Suprapubic skin (tissue), 4 donors: Measurements from ENCODE around the gene SYT2. TPM values are rescaled to one million over a fixed set of nuclear protein-coding genes. Genes with fewer than 3 reads are reported as not detected.
"Not testable (repeated sequence)": the region's sequence is repeated elsewhere in the genome, so short reads cannot be mapped to it uniquely, and the experiment has no call there.

Experiments
- DNase-seq, 2 donors: peaks; one replicate each; pipeline ENCODE4 v3.0.0-alpha.2; 2019; ENCODE audit warnings: low spot score in 2 of 2
- H3K27ac ChIP-seq: fragments of 200-600 bp; sonication (generic); one replicate; pipeline ENCODE4 v1.5.1; 2019
- H3K27me3 ChIP-seq: fragments of 200-600 bp; sonication (generic); one replicate; pipeline ENCODE4 v1.5.1; 2019
- H3K36me3 ChIP-seq: fragments of 200-600 bp; sonication (generic); one replicate; pipeline ENCODE4 v1.5.1; 2019
- H3K4me1 ChIP-seq: fragments of 200-600 bp; sonication (generic); one replicate; pipeline ENCODE4 v1.5.1; 2019
- H3K4me3 ChIP-seq: fragments of 200-600 bp; sonication (generic); one replicate; pipeline ENCODE4 v1.5.1; 2019; ENCODE audit warnings: mild to moderate bottlenecking
- H3K9me3 ChIP-seq: fragments of 200-600 bp; sonication (generic); one replicate; pipeline ENCODE4 v1.5.1; 2019
- EP300 ChIP-seq: sonication (generic); formaldehyde crosslinking; IDR thresholded peaks from one replicate; pipeline ENCODE4 v1.6.1; 2017; ENCODE audit warnings: antibody characterized with exemption
- POLR2A ChIP-seq, 2 donors: fragments of 450-650 bp; IDR thresholded peaks; one replicate each; pipeline ENCODE4 v1.6.1; 2017; ENCODE audit warnings: antibody characterized with exemption in 2 of 2, mild to moderate bottlenecking in 2 of 2, moderate library complexity in 2 of 2
- POLR2AphosphoS5 ChIP-seq, 3 donors: sonication (generic); formaldehyde crosslinking; IDR thresholded peaks; one replicate each; pipeline ENCODE4 v1.6.1; 2017; ENCODE audit warnings: antibody characterized with exemption in 3 of 3
- WGBS: methylation state at CpG from one replicate; pipeline ENCODE4 v1.1.5; 2018; 5-methylcytosine and 5-hydroxymethylcytosine counted together
- total RNA-seq, 4 donors: library from RNA; depleted of rRNA; stranded (reverse); fragments of >200 nt; gene quantifications; one replicate each; pipeline ENCODE4 v1.1.0, GENCODE V29; 2016
- TF ChIP-seq, protein P1 (sequence below), 2 donors: fragments of 200-600 bp in 1 of 2; fragments of 450-650 bp in 1 of 2; sonication (generic) in 1 of 2; IDR thresholded peaks; one replicate each; pipeline ENCODE4 v1.5.1; 2016 to 2019; ENCODE audit warnings: antibody characterized with exemption in 2 of 2, mild to moderate bottlenecking in 1 of 2, moderate library complexity in 1 of 2

SYT2 gene
- total RNA-seq, 4 donors from 2014 or later, result 0.11 TPM; not detected in 3

DNA sequence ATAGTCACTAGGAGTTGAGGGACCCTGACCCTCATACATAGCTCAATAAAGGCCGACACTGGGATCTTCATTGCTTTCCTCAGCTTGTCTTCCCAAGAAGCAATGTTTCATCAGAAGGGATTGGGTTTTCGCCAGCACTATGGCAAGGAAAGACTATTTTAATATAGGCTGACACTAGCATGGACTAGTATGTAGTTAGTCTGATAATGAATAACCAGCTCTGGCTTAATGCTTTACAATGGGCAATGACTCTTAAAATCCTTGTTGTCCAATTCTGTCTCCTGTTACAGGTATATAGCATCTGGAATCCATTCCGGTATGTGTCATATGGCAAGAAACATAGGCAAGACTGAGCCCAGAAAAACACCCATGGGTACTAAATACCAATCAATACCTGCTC is 15.3 kb upstream of the SYT2 start:
- H3K4me1 ChIP-seq, result no peaks in the 10 kb centered on the region
- H3K27me3 ChIP-seq, result no peaks in the 10 kb centered on the region
- peaks cover 38% of the 10 kb centered on the region for H3K36me3 ChIP-seq
- TF ChIP-seq, protein P1, sequence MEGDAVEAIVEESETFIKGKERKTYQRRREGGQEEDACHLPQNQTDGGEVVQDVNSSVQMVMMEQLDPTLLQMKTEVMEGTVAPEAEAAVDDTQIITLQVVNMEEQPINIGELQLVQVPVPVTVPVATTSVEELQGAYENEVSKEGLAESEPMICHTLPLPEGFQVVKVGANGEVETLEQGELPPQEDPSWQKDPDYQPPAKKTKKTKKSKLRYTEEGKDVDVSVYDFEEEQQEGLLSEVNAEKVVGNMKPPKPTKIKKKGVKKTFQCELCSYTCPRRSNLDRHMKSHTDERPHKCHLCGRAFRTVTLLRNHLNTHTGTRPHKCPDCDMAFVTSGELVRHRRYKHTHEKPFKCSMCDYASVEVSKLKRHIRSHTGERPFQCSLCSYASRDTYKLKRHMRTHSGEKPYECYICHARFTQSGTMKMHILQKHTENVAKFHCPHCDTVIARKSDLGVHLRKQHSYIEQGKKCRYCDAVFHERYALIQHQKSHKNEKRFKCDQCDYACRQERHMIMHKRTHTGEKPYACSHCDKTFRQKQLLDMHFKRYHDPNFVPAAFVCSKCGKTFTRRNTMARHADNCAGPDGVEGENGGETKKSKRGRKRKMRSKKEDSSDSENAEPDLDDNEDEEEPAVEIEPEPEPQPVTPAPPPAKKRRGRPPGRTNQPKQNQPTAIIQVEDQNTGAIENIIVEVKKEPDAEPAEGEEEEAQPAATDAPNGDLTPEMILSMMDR (IDR thresholded peaks at IDR 0.05), result no peak
- no peak for TF ChIP-seq POLR2A (IDR thresholded peaks at IDR 0.05)
- no peak for TF ChIP-seq POLR2AphosphoS5 (IDR thresholded peaks at IDR 0.05)
- no peak for TF ChIP-seq EP300
- no peak for DNase-seq
- H3K4me3 ChIP-seq, result no peak overlapping the region
- H3K9me3 ChIP-seq, result no peaks in the 10 kb centered on the region
- WGBS, result 91% methylated on average over 3 of the region's 3 CpGs
- no peak overlapping the region for H3K27ac ChIP-seq

DNA sequence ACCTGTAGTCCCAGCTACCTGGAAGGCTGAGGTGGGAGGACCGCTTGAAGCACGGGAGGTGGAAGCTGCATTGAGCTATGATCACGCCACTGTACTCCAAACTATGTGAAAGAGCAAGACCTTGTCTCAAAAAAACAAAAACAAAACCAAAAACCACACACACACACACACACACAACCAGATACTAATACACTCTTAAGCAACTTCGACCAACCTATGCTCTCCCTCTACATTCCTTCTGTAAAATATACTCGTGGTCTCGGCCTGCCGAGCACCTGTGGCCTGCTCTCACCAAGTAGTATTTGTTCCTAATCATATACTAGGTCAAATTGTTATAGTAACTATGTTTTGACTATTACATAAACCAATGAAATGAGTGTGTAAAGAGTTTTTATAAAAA is 13.5 kb upstream of the SYT2 start:
- no peaks in the 10 kb centered on the region for H3K9me3 ChIP-seq
- TF ChIP-seq EP300, result no peak
- no peak for TF ChIP-seq POLR2AphosphoS5 (IDR thresholded peaks at IDR 0.05)
- TF ChIP-seq, protein P1 (IDR thresholded peaks at IDR 0.05), result no peak
- H3K4me3 ChIP-seq, result no peak overlapping the region
- no peak for DNase-seq
- 90% methylated on average over 7 of the region's 7 CpGs for WGBS
- H3K27ac ChIP-seq, result no peak overlapping the region
- peaks cover 6% of the 10 kb centered on the region for H3K4me1 ChIP-seq
- H3K36me3 ChIP-seq, result peaks cover 20% of the 10 kb centered on the region
- H3K27me3 ChIP-seq, result no peaks in the 10 kb centered on the region

DNA sequence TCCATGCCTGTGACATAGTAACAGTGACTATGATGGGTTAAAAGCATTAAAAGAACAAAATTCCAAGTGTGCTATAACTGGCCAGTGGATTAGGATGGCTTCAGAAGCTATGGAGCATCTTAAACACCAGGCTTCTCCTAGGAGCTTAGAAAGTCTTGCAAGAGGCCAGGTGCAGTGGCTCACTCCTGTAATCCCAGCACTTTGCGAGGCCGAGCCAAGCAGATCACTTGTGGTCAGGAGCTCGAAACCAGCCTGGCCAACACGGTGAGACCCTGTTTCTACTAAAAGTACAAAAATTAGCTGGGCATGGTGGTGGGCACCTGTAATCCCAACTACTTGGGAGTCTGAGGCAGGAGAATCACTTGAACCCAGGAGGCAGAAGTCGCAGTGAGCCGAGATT is 12.8 kb upstream of the SYT2 start:
- not testable (repeated sequence) for H3K9me3 ChIP-seq, H3K4me3 ChIP-seq, H3K27ac ChIP-seq, DNase-seq, H3K4me1 ChIP-seq, H3K27me3 ChIP-seq
- H3K36me3 ChIP-seq, result peaks cover 13% of the 10 kb centered on the region
- 84% methylated on average over 6 of the region's 6 CpGs for WGBS

DNA sequence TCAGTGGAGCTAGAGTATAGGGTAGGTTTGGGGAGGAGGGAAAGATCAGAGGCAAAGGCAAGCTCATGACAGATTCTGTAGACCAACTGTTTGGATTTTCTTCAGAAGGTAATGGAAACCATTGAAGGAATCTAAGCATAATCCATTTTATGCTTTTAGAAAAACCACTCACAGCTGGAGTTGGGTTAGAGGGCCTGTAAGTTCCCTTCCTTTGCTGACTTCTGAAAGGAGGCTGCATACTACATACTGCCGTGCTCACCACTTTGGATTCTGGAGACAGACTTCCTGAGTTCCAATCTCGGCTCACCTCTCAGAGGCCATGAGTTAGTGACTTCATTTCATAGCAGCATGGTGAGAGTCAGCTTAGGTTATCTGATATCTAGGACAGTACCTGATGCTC is 6.4 kb upstream of the SYT2 start:
- Histone ChIP-seq H3K27me3 (peaks cover 6% of the 10 kb centered on the region), H3K4me1 (peaks cover 6% of the 10 kb centered on the region), H3K36me3 (no peaks in the 10 kb centered on the region), H3K9me3 (no peaks in the 10 kb centered on the region), H3K4me3 (no peak overlapping the region), H3K27ac (no peak overlapping the region)
- no peak for DNase-seq
- TF ChIP-seq, protein P1 (IDR thresholded peaks at IDR 0.05), result no peak
- WGBS, result 75% methylated on average over 2 of the region's 2 CpGs

DNA sequence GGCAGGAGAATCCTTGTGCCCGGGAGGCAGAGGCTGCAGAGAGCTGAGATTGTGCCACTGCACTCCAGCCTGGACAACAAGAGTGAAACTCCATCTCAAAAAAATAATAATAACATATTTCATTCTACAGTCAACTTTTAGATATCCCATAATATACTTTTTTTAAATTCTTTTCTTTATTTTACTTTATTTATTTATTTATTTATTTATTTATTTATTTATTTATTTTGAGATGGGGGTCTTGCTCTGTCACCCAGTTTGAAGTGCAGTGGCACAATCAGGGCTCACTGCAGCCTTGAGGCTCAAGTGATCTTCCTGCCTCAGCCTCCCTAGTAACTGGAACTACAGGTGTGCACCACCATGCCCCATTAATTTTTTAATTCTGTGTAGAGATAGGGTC is 3.9 kb upstream of the SYT2 start:
- Histone ChIP-seq H3K4me1 (peaks cover 15% of the 10 kb centered on the region), H3K27me3 (peaks cover 30% of the 10 kb centered on the region)
- 94% methylated on average over 1 of the region's 1 CpG for WGBS
- not testable (repeated sequence) for H3K27ac ChIP-seq, H3K36me3 ChIP-seq, DNase-seq, H3K4me3 ChIP-seq, H3K9me3 ChIP-seq

DNA sequence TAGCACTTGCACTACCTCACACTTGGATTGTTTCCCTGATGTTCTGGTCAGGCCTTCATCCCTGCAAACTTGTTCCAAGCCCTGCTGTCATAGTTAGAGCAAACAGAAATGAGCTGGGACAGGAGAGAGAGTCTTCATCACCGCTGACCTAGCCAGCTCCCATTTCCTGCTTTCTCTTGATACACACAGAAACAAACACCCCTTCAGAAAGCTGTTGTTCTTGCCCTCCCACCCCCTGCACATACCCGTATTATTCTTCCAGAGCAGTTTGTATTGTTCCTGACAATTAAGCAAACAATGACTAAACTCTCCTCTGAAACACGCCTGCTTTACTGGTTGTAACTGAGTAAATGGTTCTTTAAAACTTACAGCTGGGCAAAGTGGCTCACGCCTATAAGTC is 2.9 kb upstream of the SYT2 start:
- 76% methylated on average over 4 of the region's 4 CpGs for WGBS
- Histone ChIP-seq H3K27me3 (peaks cover 41% of the 10 kb centered on the region), H3K36me3 (no peaks in the 10 kb centered on the region), H3K27ac (no peak overlapping the region), H3K4me3 (no peak overlapping the region), H3K4me1 (peaks cover 18% of the 10 kb centered on the region), H3K9me3 (no peaks in the 10 kb centered on the region)
- TF ChIP-seq POLR2A (IDR thresholded peaks at IDR 0.05), result no peak
- no peak for DNase-seq

DNA sequence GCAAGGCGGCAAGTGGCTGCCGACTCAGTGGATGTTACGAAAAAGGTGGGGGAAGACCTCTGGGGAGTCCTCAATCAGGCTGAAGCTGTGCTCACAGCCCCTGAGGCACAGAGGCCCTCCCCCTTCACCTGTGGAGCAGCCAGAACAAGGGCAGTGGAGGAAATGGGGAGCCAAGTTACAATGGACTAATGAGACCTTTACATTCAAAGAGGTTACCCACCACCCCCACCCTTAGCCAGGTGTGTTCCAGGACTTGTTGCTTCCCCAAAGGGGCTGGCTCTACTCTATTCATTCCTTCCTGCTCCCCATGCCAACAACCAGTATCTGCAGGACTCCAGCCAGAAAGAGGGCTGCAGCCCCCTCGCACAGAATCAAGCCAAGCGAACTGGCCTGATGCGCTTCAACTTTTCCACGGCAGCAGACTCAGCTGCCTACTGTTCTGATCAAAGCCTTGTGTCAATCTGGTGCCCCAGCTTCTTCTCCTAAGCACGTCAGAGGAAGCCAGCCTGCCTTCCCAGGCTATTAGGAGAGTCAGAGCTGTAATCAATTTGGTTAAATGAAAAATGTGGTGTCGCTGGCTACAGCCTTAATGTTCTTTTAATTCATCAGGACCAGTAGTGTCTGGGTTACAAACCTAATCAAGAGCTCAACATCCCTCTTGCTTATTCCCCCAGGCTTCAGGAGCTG is 1.8 kb upstream of the SYT2 start:
- no peak for TF ChIP-seq POLR2AphosphoS5 (IDR thresholded peaks at IDR 0.05)
- TF ChIP-seq EP300, result no peak
- TF ChIP-seq POLR2A (IDR thresholded peaks at IDR 0.05), result no peak
- TF ChIP-seq, protein P1 (IDR thresholded peaks at IDR 0.05), result no peak
- H3K27me3 ChIP-seq, result peaks cover 51% of the 10 kb centered on the region
- WGBS, result 57% methylated on average over 9 of the region's 9 CpGs

More for the DNA sequence above, 1.8 kb upstream of the SYT2 start:
- Histone ChIP-seq H3K27ac (no peak overlapping the region), H3K4me3 (no peak overlapping the region), H3K9me3 (no peaks in the 10 kb centered on the region), H3K4me1 (peaks cover 18% of the 10 kb centered on the region), H3K36me3 (no peaks in the 10 kb centered on the region)
- peak in 1 of 2 donors; percentile 17 for DNase-seq
